HG03520 (cell line): ENCODE data around the gene CNOT11.

Experiments used
- ATAC-seq: cut with Tn5 transposase; IDR thresholded peaks from one replicate; pipeline ENCODE4 v1.9.1; 2021; ENCODE audit warnings: mild to moderate bottlenecking, moderate library complexity; ENCODE audit not compliant: unreplicated experiment

Gene CNOT11

GRCh38 chr2:101274142-101274541 lies 21.5 kb downstream of the CNOT11 start:
- no peak for ATAC-seq

- no peak for ATAC-seq
These were observed 24.4 kb downstream of the CNOT11 start for GRCh38 chr2:101277111-101277510.

DNA sequence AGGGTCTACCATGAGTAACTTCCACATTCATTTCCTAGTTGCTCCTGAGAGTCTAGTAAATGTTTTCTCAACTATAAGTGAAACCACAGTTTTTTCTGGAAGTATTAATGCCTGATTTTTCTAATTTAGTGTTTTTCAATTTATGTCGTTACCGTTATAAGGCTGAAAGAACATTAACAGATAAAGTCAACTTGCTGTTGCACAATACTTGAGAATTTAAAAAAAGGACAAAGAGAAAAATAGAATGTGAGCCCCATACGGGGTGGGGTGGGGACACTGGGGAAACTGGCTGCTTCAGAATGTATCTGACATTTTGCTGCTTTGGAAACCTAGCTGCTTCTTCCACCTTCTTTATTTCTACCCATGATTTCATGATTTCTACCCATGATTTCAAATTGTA lies 26.2 kb downstream of the CNOT11 start:
- no peak for ATAC-seq

- ATAC-seq: no peak
These were observed 28.8 kb downstream of the CNOT11 start for GRCh38 chr2:101281482-101281881.

GRCh38 chr2:101282980-101283379 lies 30.3 kb downstream of the CNOT11 start:
- ATAC-seq: no peak

- ATAC-seq: no peak
These were observed 34.0 kb downstream of the CNOT11 start for GRCh38 chr2:101286684-101287083.

- ATAC-seq: no peak
These were observed 34.6 kb downstream of the CNOT11 start for GRCh38 chr2:101287303-101287702.

GRCh38 chr2:101290711-101291110 lies 38.0 kb downstream of the CNOT11 start:
- no peak for ATAC-seq

DNA sequence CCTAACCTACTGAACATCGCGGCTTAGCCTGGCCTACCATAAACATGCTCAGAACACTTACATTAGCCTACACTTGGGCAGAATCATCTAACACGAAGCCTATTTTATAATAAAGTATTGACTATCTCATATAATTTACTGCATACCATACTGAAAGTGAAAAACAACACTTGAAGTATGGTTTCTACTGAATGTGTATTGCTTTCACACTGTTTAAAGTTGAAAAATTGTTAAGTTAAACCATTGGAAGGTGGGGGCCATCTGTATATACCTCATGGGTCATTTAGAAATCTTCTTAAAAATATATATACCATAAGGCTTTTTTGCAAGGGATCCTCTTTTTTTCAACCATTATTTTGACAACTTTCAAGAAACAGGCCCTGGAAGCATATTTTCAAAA lies 39.3 kb downstream of the CNOT11 start:
- ATAC-seq: no peak

DNA sequence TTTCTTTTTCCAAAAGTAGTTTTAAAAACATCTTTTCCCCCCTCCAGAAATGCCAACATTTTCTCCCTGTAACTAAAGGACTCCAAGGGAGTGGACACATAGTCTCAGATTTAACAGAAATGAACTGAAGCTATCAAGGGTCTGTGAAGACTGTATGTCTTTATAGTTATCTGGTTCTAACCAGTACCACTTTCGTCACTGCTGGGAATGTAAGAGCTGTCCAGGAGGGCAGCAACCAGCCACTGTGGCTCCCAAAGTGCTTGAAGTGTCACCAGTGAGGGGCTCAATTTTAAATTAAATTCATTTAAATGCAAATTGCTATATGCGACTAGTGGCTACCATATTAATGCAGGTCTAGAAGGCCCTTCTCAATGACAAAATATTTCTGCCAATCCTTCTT lies 40.9 kb downstream of the CNOT11 start:
- ATAC-seq: no peak

DNA sequence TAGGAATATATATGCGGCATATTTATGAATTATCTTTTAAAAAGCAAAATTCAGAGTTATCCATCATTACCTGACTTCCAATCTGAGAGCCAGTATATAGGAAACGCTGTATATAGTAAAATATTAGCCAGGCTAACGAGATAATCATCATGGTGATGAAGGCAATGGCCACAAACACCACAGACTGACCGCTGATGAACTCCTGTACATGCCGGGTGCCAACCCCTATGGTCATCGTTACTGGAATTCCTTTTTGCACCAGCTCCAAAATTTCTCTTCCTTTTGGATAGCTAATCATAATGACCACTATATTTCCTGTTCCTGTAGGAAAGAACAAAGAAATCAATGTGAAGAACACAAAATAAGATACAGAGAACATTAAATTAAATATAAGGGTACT lies 42.2 kb downstream of the CNOT11 start:
- ATAC-seq: no peak

DNA sequence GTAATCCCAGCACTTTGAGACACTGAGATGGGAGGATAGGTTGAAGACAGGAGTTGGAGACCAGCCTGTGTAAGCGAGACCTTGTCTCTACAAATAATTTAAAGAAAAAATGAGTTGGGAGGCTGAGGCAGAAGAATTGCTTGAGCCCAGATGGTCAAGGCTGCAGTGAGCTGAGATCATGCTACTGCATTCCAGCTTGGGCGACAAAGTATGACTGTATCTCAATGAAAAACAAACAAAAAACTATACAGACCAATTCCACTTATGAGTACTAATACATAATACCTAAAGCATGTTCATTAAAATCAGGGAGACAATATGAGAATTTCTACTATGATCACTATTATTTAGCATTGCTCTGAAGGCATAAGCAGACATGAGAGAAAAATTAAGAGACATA lies 43.2 kb downstream of the CNOT11 start:
- no peak for ATAC-seq

DNA sequence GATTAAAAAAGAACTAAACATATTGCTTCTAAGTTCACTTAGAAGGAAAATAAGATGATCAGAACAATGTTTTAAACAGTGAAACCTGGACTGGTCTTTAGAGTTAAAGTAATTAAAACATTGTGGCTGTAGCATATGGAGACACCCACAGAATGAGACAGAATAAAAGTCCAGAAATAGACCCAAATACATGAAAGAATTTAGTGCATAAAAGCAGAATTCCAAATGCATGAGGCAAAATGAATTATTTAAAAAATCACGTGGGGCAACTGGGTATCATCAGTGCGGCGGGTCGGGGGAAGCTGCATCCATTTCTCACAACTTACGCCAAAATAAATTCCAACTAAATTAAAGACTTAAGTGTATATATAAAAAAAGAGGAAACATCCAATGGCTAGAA lies 43.7 kb downstream of the CNOT11 start:
- ATAC-seq: no peak

DNA sequence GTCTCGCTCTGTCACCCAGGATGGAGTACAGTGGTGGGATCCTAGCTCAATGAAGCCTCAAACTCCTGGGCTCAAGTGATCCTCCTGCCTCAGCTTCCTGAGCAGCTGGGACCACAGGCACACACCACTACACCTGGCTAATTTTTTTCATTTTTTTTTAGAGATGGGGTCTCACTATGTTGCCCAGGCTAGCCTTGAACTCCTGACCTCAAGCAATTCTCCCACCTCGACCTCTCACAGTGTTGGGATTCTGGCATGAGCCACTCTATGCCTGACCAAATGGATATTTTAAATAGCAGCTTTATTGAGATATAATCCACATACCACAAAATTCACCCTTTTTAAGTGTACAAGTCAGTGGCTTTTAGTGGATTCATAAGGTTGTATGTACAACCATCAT lies 44.7 kb downstream of the CNOT11 start:
- no peak for ATAC-seq

- no peak for ATAC-seq
These were observed 46.9 kb downstream of the CNOT11 start for GRCh38 chr2:101299604-101300003.

- ATAC-seq: no peak
These were observed 47.5 kb downstream of the CNOT11 start for GRCh38 chr2:101300164-101300563.

- ATAC-seq: no peak
These were observed 48.1 kb downstream of the CNOT11 start for GRCh38 chr2:101300836-101301235.

DNA sequence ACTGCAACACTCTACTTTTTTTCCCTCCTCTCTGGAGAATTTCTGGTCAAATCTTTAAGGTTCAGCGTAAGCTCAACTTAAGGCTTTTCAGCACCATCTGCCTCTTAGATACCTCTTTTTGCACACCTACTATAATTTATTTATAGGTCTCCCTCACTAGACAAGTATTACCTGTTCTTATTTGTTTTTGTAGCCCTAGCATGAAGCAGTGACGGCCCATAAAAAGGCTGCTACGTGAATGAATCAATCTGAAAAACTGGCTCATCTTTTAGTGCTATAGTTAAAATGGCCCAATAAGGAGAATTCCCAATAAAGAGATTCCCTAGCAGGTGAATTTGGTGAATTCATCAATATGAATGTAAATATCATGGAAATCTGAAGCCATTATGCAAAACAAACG lies 49.3 kb downstream of the CNOT11 start:
- ATAC-seq: no peak

- ATAC-seq: no peak
These were observed 51.0 kb downstream of the CNOT11 start for GRCh38 chr2:101303688-101304087.

DNA sequence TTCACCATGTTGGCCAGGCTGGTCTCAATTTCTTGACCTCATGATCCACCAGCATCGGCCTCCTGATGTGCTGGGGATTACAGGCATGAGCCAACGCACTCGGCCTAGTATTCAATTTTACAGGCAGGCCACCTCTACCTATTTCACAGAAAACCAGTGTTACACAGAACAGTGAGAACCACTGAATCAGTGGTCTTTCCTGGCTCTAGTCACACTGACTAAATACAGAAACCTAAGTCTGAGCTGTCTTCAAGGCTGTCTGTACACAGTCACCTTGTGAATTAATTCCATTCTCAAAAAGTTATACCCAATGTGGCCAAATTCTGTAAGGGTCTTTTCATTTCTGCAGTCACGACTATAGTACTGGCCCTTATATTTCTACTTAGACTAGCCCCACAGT lies 52.3 kb downstream of the CNOT11 start:
- ATAC-seq: no peak

- ATAC-seq: no peak
These were observed 52.9 kb downstream of the CNOT11 start for GRCh38 chr2:101305492-101306078.

DNA sequence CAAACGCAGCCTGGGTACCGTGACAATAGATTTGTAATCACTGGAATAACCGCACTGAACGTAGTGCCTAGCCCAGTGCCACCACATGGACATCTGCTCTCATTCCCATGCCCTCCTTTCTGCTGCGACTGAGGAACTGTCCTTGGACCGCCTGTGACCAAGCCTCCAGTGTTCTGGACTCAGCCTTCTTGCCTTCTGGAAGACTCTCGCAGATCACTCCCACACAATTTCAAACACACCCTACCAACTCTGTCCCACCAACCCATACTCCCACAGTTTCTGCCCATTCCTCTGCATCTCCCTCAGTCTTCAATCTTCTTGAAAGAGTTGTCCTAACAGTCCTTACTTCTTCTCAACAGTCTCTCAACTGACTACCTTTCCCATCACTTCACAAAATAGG lies 53.7 kb downstream of the CNOT11 start:
- no peak for ATAC-seq

DNA sequence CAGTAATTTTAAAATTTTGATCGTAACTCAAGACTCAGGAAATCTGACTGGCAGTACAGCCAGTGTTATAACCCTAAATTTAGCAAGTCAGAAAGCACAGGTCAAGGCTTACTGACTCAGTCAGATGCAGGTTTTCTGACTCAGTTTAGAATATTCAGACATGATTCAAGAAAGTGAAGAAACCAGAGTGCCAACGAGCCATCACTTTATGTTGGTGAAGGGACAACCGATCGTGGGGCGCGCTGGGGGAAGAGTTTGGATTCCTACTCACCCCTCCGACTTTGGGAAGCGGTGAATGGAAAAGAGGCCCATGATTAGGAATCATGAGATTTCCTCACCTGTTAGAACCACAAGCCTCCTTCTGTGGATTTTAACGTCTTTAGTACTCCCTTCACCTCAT lies 54.8 kb downstream of the CNOT11 start:
- no peak for ATAC-seq
